Neural cell (in vitro differentiated cells): ENCODE results near the gene NAALAD2. TPM values are rescaled to one million over a fixed set of nuclear protein-coding genes. Genes with fewer than 3 reads are reported as not detected.

Experiments used
- H2AFZ ChIP-seq: fragments of 200-600, 300-800 bp; sonication (generic), shearing (Covaris generic); 2 replicates; pipeline ENCODE4 v1.6.0; 2014; ENCODE audit warnings: low read depth, mild to moderate bottlenecking, antibody characterized with exemption, low read length, moderate library complexity
- H3F3A ChIP-seq: fragments of 200-600 bp; shearing (Covaris generic); 2 replicates; pipeline ENCODE4 v1.6.1; 2016; ENCODE audit warnings: mild to moderate bottlenecking, moderate library complexity, mixed read lengths, antibody characterized with exemption, low read length; ENCODE audit not compliant: insufficient read depth, poor library complexity, severe bottlenecking
- H3K27ac ChIP-seq: fragments of 200-600, 300-800 bp; sonication (generic), shearing (Covaris generic); 2 replicates; pipeline ENCODE4 v1.5.1; 2014; ENCODE audit warnings: mild to moderate bottlenecking, low read length, moderate library complexity
- H3K27me3 ChIP-seq: fragments of 300-800, 200-600 bp; sonication (generic), shearing (Covaris generic); 2 replicates; pipeline ENCODE4 v1.6.0; 2014; ENCODE audit warnings: mild to moderate bottlenecking, low read depth, low read length, moderate library complexity; ENCODE audit not compliant: insufficient read depth
- H3K36me3 ChIP-seq: fragments of 300-800, 200-600 bp; sonication (generic), shearing (Covaris generic); 2 replicates; pipeline ENCODE4 v1.5.1; 2014; ENCODE audit warnings: mild to moderate bottlenecking, antibody characterized with exemption, low read length, moderate library complexity; ENCODE audit not compliant: insufficient read depth
- H3K4me2 ChIP-seq: fragments of 300-800, 200-600 bp; sonication (generic), shearing (Covaris generic); 2 replicates; pipeline ENCODE4 v1.6.0; 2014; ENCODE audit warnings: mild to moderate bottlenecking, low read length
- H3K4me3 ChIP-seq: fragments of 300-800, 200-600 bp; sonication (generic), shearing (Covaris generic); 2 replicates; pipeline ENCODE4 v1.5.1; 2014; ENCODE audit warnings: mild to moderate bottlenecking, low read length, moderate library complexity
- H3K79me2 ChIP-seq: fragments of 200-600 bp; shearing (Covaris generic); replicated peaks from 2 replicates; pipeline ENCODE4 v1.6.0; 2014; ENCODE audit warnings: mild to moderate bottlenecking, low read length, moderate library complexity; ENCODE audit not compliant: insufficient read depth
- H3K9ac ChIP-seq: fragments of 300-800, 200-600 bp; sonication (generic), shearing (Covaris generic); 2 replicates; pipeline ENCODE4 v1.6.1; 2016; ENCODE audit warnings: mild to moderate bottlenecking, low read length, mixed read lengths
- H3K9me2 ChIP-seq: fragments of 200-600 bp; shearing (Covaris generic); 2 replicates; pipeline ENCODE4 v1.6.1; 2016; ENCODE audit warnings: mild to moderate bottlenecking, low read length, mixed read lengths; ENCODE audit not compliant: insufficient read depth
- H3K9me3 ChIP-seq: fragments of 200-600, 300-800 bp; sonication (generic), shearing (Covaris generic); 2 replicates; pipeline ENCODE4 v1.6.1; 2016; ENCODE audit warnings: mild to moderate bottlenecking, mixed run types, low read length, moderate library complexity, mixed read lengths
- H4K20me1 ChIP-seq: fragments of 200-600 bp; shearing (Covaris generic); 2 replicates; pipeline ENCODE4 v1.6.1; 2016; ENCODE audit warnings: mild to moderate bottlenecking, mixed run types; ENCODE audit not compliant: insufficient read depth
- CTCF ChIP-seq: fragments of 450-650 bp; IDR thresholded peaks from 2 replicates; pipeline ENCODE4 v1.5.1; 2014; ENCODE audit warnings: antibody characterized with exemption, mild to moderate bottlenecking, moderate library complexity; ENCODE audit not compliant: poor library complexity, severe bottlenecking
- EP300 ChIP-seq: fragments of 450-650 bp; conservative IDR thresholded peaks from 2 replicates; pipeline ENCODE4 v1.6.1; 2014; ENCODE audit warnings: antibody characterized with exemption, mild to moderate bottlenecking, moderate library complexity; ENCODE audit not compliant: poor library complexity, severe bottlenecking
- EZH2 ChIP-seq: fragments of 200-600, 300-800 bp; shearing (Covaris generic), sonication (generic); IDR thresholded peaks from 2 replicates; pipeline ENCODE4 v1.6.1; 2014; ENCODE audit warnings: antibody characterized with exemption, low read length, borderline replicate concordance, mild to moderate bottlenecking; ENCODE audit not compliant: insufficient read depth, poor library complexity, severe bottlenecking
- MXI1 ChIP-seq: fragments of 450-650 bp; conservative IDR thresholded peaks from 2 replicates; pipeline ENCODE4 v1.6.1; 2014; ENCODE audit warnings: antibody characterized with exemption, mild to moderate bottlenecking; ENCODE audit not compliant: poor library complexity, severe bottlenecking
- POLR2AphosphoS5 ChIP-seq: IDR thresholded peaks from 2 replicates; pipeline ENCODE4 v1.6.1; 2012
- RAD21 ChIP-seq: fragments of 450-650 bp; conservative IDR thresholded peaks from 2 replicates; pipeline ENCODE4 v1.6.1; 2014; ENCODE audit warnings: antibody characterized with exemption, mild to moderate bottlenecking, moderate library complexity
- REST ChIP-seq: IDR thresholded peaks from 2 replicates; pipeline ENCODE4 v1.6.1; 2012; ENCODE audit warnings: borderline replicate concordance
- SMC3 ChIP-seq: fragments of 450-650 bp; conservative IDR thresholded peaks from 2 replicates; pipeline ENCODE4 v1.6.1; 2014; ENCODE audit warnings: antibody characterized with exemption, mild to moderate bottlenecking, moderate library complexity; ENCODE audit not compliant: poor library complexity
- TAF1 ChIP-seq: IDR thresholded peaks from 2 replicates; pipeline ENCODE4 v1.6.1; 2012; ENCODE audit warnings: low read depth
- polyA plus RNA-seq: library from polyadenylated mRNA; depleted of rRNA; stranded (reverse); fragments of >200 nt; gene quantifications from 2 replicates; pipeline ENCODE4 v1.2.3, GENCODE V29; 2014

The NAALAD2 gene
- polyA plus RNA-seq, 1 donor from 2014 or later, result 19.4 TPM

- Histone ChIP-seq H2AFZ (no peak overlapping the region), H3F3A (no peaks in the 10 kb centered on the region), H3K79me2 (no peaks in the 10 kb centered on the region), H3K27ac (no peak overlapping the region), H3K27me3 (no peaks in the 10 kb centered on the region), H3K9me3 (no peaks in the 10 kb centered on the region), H4K20me1 (no peaks in the 10 kb centered on the region), H3K9me2 (no peaks in the 10 kb centered on the region), H3K4me3 (no peak overlapping the region), H3K36me3 (no peaks in the 10 kb centered on the region), H3K9ac (no peak overlapping the region), H3K4me2 (no peak overlapping the region)
- no peak for TF ChIP-seq MXI1
- TF ChIP-seq CTCF, result no peak
- TF ChIP-seq SMC3, result no peak
- TF ChIP-seq EZH2, result no peak
- TF ChIP-seq TAF1, result no peak
- no peak for TF ChIP-seq RAD21
- TF ChIP-seq EP300, result no peak
- TF ChIP-seq POLR2AphosphoS5, result no peak
- TF ChIP-seq REST, result no peak
Measured at GRCh38 chr11:90229791-90230190, 95.3 kb downstream of the NAALAD2 start.

- no peaks in the 10 kb centered on the region for H4K20me1 ChIP-seq
- no peaks in the 10 kb centered on the region for H3K9me2 ChIP-seq
- no peaks in the 10 kb centered on the region for H3F3A ChIP-seq
- H2AFZ ChIP-seq, result no peak overlapping the region
- no peak overlapping the region for H3K4me2 ChIP-seq
- no peaks in the 10 kb centered on the region for H3K9me3 ChIP-seq
- no peaks in the 10 kb centered on the region for H3K36me3 ChIP-seq
- H3K27ac ChIP-seq, result no peak overlapping the region
- TF ChIP-seq MXI1, result no peak
- H3K27me3 ChIP-seq, result no peaks in the 10 kb centered on the region
- H3K4me3 ChIP-seq, result no peak overlapping the region
- H3K9ac ChIP-seq, result no peak overlapping the region
- no peaks in the 10 kb centered on the region for H3K79me2 ChIP-seq
Measured at GRCh38 chr11:90234977-90235376, 100.5 kb downstream of the NAALAD2 start.

- H3K27me3 ChIP-seq, result no peaks in the 10 kb centered on the region
- H3K9me3 ChIP-seq, result no peaks in the 10 kb centered on the region
- no peaks in the 10 kb centered on the region for H3K9me2 ChIP-seq
- TF ChIP-seq REST (no peak), TAF1 (no peak), MXI1 (no peak)
- no peak overlapping the region for H3K4me3 ChIP-seq
- no peaks in the 10 kb centered on the region for H3F3A ChIP-seq
- no peak overlapping the region for H3K9ac ChIP-seq
- H4K20me1 ChIP-seq, result no peaks in the 10 kb centered on the region
- H3K79me2 ChIP-seq, result no peaks in the 10 kb centered on the region
- no peak overlapping the region for H3K4me2 ChIP-seq
- H3K36me3 ChIP-seq, result no peaks in the 10 kb centered on the region
- H3K27ac ChIP-seq, result no peak overlapping the region
- no peak overlapping the region for H2AFZ ChIP-seq
Measured at GRCh38 chr11:90235526-90235925, 101.1 kb downstream of the NAALAD2 start.
